Measurements from ENCODE around the gene SPATA3. TPM values are rescaled to one million over a fixed set of nuclear protein-coding genes. Genes with fewer than 3 reads are reported as not detected.

Gene SPATA3
- total and polyA plus RNA-seq, 2 donors = not detected

- Histone ChIP-seq H3K27ac (ENCODE audit: low read depth in 1 of 2, low read length in 1 of 2) (no peak within 1 kb of the TSS), H3K4me1 (ENCODE audit: control insufficient read depth in 2 of 2, insufficient read depth in 2 of 2, low read length in 2 of 2) (peaks cover 0 to 3% of the 10 kb centered on the region in 2 donors), H3K4me3 (ENCODE audit: low read length in 2 of 2) (peak within 1 kb of the TSS in 1 of 2 donors; percentile 37), H3K9me3 (ENCODE audit: control insufficient read depth in 2 of 2, insufficient read depth in 1 of 2, low read length in 1 of 2) (no peaks in the 10 kb centered on the region), H3K36me3 (ENCODE audit: control insufficient read depth in 2 of 2, insufficient read depth in 2 of 2, low read length in 1 of 2) (no peaks in the 10 kb centered on the region), H3K27me3 (ENCODE audit: control insufficient read depth in 2 of 2, insufficient read depth in 1 of 2, low read length in 1 of 2) (peaks cover 48 to 90% of the 10 kb centered on the region in 2 donors)
- 2% methylated on average over 61 of the region's 61 CpGs for WGBS
- no peak for DNase-seq (ENCODE audit: low read depth in 6 of 9, low spot score in 9 of 9)
Observed at GRCh38 chr2:231037202-231037730, 41.3 kb downstream of the SPATA3 start, which contains the start of gene C2orf72. C2orf72 (plus strand) TSS chr2:231037523; CDS start chr2:231037566, 43 bp downstream.

GRCh38 chr2:231037731-231038482 lies 42.0 kb downstream of the SPATA3 start:
- peaks cover 48 to 89% of the 10 kb centered on the region in 2 donors for H3K27me3 ChIP-seq (ENCODE audit: control insufficient read depth in 2 of 2, insufficient read depth in 1 of 2, low read length in 1 of 2)

GRCh38 chr2:231038483-231039293 lies 42.8 kb downstream of the SPATA3 start:
- WGBS = 33% methylated on average over 21 of the region's 21 CpGs
- Histone ChIP-seq H3K9me3 (ENCODE audit: control insufficient read depth in 2 of 2, insufficient read depth in 1 of 2, low read length in 1 of 2) (no peaks in the 10 kb centered on the region), H3K4me1 (ENCODE audit: control insufficient read depth in 2 of 2, insufficient read depth in 2 of 2, low read length in 2 of 2) (peaks cover 0 to 3% of the 10 kb centered on the region in 2 donors), H3K27me3 (ENCODE audit: control insufficient read depth in 2 of 2, insufficient read depth in 1 of 2, low read length in 1 of 2) (peaks cover 46 to 85% of the 10 kb centered on the region in 2 donors), H3K4me3 (ENCODE audit: low read length in 2 of 2) (no peak overlapping the region), H3K36me3 (ENCODE audit: control insufficient read depth in 2 of 2, insufficient read depth in 2 of 2, low read length in 1 of 2) (no peaks in the 10 kb centered on the region), H3K27ac (ENCODE audit: low read depth in 1 of 2, low read length in 1 of 2) (no peak overlapping the region)
- no peak for DNase-seq (ENCODE audit: low read depth in 6 of 9, low spot score in 9 of 9)

More at GRCh38 chr2:231037731-231038482, 42.0 kb downstream of the SPATA3 start:
- H3K36me3 ChIP-seq (ENCODE audit: control insufficient read depth in 2 of 2, insufficient read depth in 2 of 2, low read length in 1 of 2) = no peaks in the 10 kb centered on the region
- H3K4me3 ChIP-seq (ENCODE audit: low read length in 2 of 2) = peak overlapping the region in 1 of 2 donors; percentile 37
- DNase-seq (ENCODE audit: low read depth in 6 of 9, low spot score in 9 of 9) = no peak
- no peak overlapping the region for H3K27ac ChIP-seq (ENCODE audit: low read depth in 1 of 2, low read length in 1 of 2)
- WGBS = 2% methylated on average over 104 of the region's 104 CpGs
- peaks cover 0 to 3% of the 10 kb centered on the region in 2 donors for H3K4me1 ChIP-seq (ENCODE audit: control insufficient read depth in 2 of 2, insufficient read depth in 2 of 2, low read length in 2 of 2)
- no peaks in the 10 kb centered on the region for H3K9me3 ChIP-seq (ENCODE audit: control insufficient read depth in 2 of 2, insufficient read depth in 1 of 2, low read length in 1 of 2)

- Histone ChIP-seq H3K4me3 (ENCODE audit: low read length in 2 of 2) (no peak overlapping the region), H3K9me3 (ENCODE audit: control insufficient read depth in 2 of 2, insufficient read depth in 1 of 2, low read length in 1 of 2) (no peaks in the 10 kb centered on the region), H3K27ac (ENCODE audit: low read depth in 1 of 2, low read length in 1 of 2) (no peak overlapping the region), H3K4me1 (ENCODE audit: control insufficient read depth in 2 of 2, insufficient read depth in 2 of 2, low read length in 2 of 2) (peaks cover 0 to 3% of the 10 kb centered on the region in 2 donors), H3K36me3 (ENCODE audit: control insufficient read depth in 2 of 2, insufficient read depth in 2 of 2, low read length in 1 of 2) (no peaks in the 10 kb centered on the region), H3K27me3 (ENCODE audit: control insufficient read depth in 2 of 2, insufficient read depth in 1 of 2, low read length in 1 of 2) (peaks cover 46 to 80% of the 10 kb centered on the region in 2 donors)
- DNase-seq (ENCODE audit: low read depth in 6 of 9, low spot score in 9 of 9) = no peak
- 85% methylated on average over 6 of the region's 6 CpGs for whole genome bisulfite sequencing
Observed at GRCh38 chr2:231039294-231039664, 43.4 kb downstream of the SPATA3 start.

GRCh38 chr2:231039821-231040364 lies 44.0 kb downstream of the SPATA3 start:
- no peak for DNase-seq (ENCODE audit: low read depth in 6 of 9, low spot score in 9 of 9)
- Histone ChIP-seq H3K4me1 (ENCODE audit: control insufficient read depth in 2 of 2, insufficient read depth in 2 of 2, low read length in 2 of 2) (peaks cover 0 to 3% of the 10 kb centered on the region in 2 donors), H3K27me3 (ENCODE audit: control insufficient read depth in 2 of 2, insufficient read depth in 1 of 2, low read length in 1 of 2) (peaks cover 46 to 74% of the 10 kb centered on the region in 2 donors), H3K4me3 (ENCODE audit: low read length in 2 of 2) (no peak overlapping the region), H3K9me3 (ENCODE audit: control insufficient read depth in 2 of 2, insufficient read depth in 1 of 2, low read length in 1 of 2) (no peaks in the 10 kb centered on the region), H3K36me3 (ENCODE audit: control insufficient read depth in 2 of 2, insufficient read depth in 2 of 2, low read length in 1 of 2) (no peaks in the 10 kb centered on the region), H3K27ac (ENCODE audit: low read depth in 1 of 2, low read length in 1 of 2) (no peak overlapping the region)
- 80% methylated on average over 8 of the region's 8 CpGs for WGBS

- H3K27me3 ChIP-seq (ENCODE audit: control insufficient read depth in 2 of 2, insufficient read depth in 1 of 2, low read length in 1 of 2) = peaks cover 39 to 62% of the 10 kb centered on the region in 2 donors
- H3K4me1 ChIP-seq (ENCODE audit: control insufficient read depth in 2 of 2, insufficient read depth in 2 of 2, low read length in 2 of 2) = peaks cover 0 to 3% of the 10 kb centered on the region in 2 donors
- DNase-seq (ENCODE audit: low read depth in 6 of 9, low spot score in 9 of 9) = no peak
- no peak overlapping the region for H3K27ac ChIP-seq (ENCODE audit: low read depth in 1 of 2, low read length in 1 of 2)
- H3K36me3 ChIP-seq (ENCODE audit: control insufficient read depth in 2 of 2, insufficient read depth in 2 of 2, low read length in 1 of 2) = no peaks in the 10 kb centered on the region
- H3K9me3 ChIP-seq (ENCODE audit: control insufficient read depth in 2 of 2, insufficient read depth in 1 of 2, low read length in 1 of 2) = no peaks in the 10 kb centered on the region
- no peak overlapping the region for H3K4me3 ChIP-seq (ENCODE audit: low read length in 2 of 2)
- 85% methylated on average over 8 of the region's 8 CpGs for WGBS
Observed at GRCh38 chr2:231041061-231041689, 45.3 kb downstream of the SPATA3 start.

- Histone ChIP-seq H3K9me3 (ENCODE audit: control insufficient read depth in 2 of 2, insufficient read depth in 1 of 2, low read length in 1 of 2) (no peaks in the 10 kb centered on the region), H3K4me1 (ENCODE audit: control insufficient read depth in 2 of 2, insufficient read depth in 2 of 2, low read length in 2 of 2) (no peaks in the 10 kb centered on the region), H3K27me3 (ENCODE audit: control insufficient read depth in 2 of 2, insufficient read depth in 1 of 2, low read length in 1 of 2) (peaks cover 13 to 61% of the 10 kb centered on the region in 2 donors), H3K4me3 (ENCODE audit: low read length in 2 of 2) (no peak overlapping the region), H3K27ac (ENCODE audit: low read depth in 1 of 2, low read length in 1 of 2) (no peak overlapping the region), H3K36me3 (ENCODE audit: control insufficient read depth in 2 of 2, insufficient read depth in 2 of 2, low read length in 1 of 2) (no peaks in the 10 kb centered on the region)
- no peak for DNase-seq (ENCODE audit: low read depth in 6 of 9, low spot score in 9 of 9)
- 94% methylated on average over 4 of the region's 4 CpGs for WGBS
Observed at GRCh38 chr2:231043796-231044195, 47.9 kb downstream of the SPATA3 start.

- H3K4me3 ChIP-seq (ENCODE audit: low read length in 2 of 2) = no peak overlapping the region
- no peaks in the 10 kb centered on the region for H3K4me1 ChIP-seq (ENCODE audit: control insufficient read depth in 2 of 2, insufficient read depth in 2 of 2, low read length in 2 of 2)
- no peak for DNase-seq (ENCODE audit: low read depth in 6 of 9, low spot score in 9 of 9)
- no peaks in the 10 kb centered on the region for H3K9me3 ChIP-seq (ENCODE audit: control insufficient read depth in 2 of 2, insufficient read depth in 1 of 2, low read length in 1 of 2)
- 93% methylated on average over 5 of the region's 5 CpGs for WGBS
- H3K27ac ChIP-seq (ENCODE audit: low read depth in 1 of 2, low read length in 1 of 2) = no peak overlapping the region
- peaks cover 0 to 54% of the 10 kb centered on the region in 2 donors for H3K27me3 ChIP-seq (ENCODE audit: control insufficient read depth in 2 of 2, insufficient read depth in 1 of 2, low read length in 1 of 2)
- H3K36me3 ChIP-seq (ENCODE audit: control insufficient read depth in 2 of 2, insufficient read depth in 2 of 2, low read length in 1 of 2) = no peaks in the 10 kb centered on the region
Observed at GRCh38 chr2:231046916-231047273, 51.0 kb downstream of the SPATA3 start.

Data from thymus (tissue), 11 donors.